ENCODE results near the gene INTS1.

Gene INTS1

DNA sequence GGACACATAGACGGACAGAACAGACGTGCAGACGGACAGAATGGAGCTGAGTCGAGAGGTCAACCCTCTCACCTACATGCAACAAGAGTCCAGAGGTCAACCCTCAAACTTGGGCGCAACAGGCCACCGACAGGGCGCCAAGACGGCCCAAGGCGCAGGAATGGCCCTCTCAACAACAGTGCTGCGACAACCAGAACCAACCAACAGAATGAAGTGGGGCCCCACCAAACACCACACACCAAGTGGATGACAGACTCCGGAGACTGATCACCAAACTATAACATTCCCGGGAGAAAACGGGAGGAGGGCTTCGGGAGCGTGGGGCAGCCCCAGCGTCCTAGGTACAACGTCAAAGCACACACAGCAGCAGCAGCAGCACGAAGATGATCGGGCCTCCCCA, 13.4 kb downstream of the INTS1 start:
- ChIA-PET CTCF (no interaction called here), POLR2A (no interaction called here)
- DNase-seq (ENCODE audit: extremely low spot score), result no peak
- TF ChIP-seq, protein P1, sequence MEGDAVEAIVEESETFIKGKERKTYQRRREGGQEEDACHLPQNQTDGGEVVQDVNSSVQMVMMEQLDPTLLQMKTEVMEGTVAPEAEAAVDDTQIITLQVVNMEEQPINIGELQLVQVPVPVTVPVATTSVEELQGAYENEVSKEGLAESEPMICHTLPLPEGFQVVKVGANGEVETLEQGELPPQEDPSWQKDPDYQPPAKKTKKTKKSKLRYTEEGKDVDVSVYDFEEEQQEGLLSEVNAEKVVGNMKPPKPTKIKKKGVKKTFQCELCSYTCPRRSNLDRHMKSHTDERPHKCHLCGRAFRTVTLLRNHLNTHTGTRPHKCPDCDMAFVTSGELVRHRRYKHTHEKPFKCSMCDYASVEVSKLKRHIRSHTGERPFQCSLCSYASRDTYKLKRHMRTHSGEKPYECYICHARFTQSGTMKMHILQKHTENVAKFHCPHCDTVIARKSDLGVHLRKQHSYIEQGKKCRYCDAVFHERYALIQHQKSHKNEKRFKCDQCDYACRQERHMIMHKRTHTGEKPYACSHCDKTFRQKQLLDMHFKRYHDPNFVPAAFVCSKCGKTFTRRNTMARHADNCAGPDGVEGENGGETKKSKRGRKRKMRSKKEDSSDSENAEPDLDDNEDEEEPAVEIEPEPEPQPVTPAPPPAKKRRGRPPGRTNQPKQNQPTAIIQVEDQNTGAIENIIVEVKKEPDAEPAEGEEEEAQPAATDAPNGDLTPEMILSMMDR (IDR thresholded peaks at IDR 0.05; ENCODE audit: control extremely low read depth, extremely low read depth, low read depth, missing control alignments), result no peak

- DNase-seq (ENCODE audit: extremely low spot score), result no peak
- POLR2A ChIA-PET, result interaction anchor here (0.6 kb wide), 1 partner anchor 46 kb away, joined by 5 read pairs; no protein-coding TSS in a partner anchor
- TF ChIP-seq, protein P1 (IDR thresholded peaks at IDR 0.05; ENCODE audit: control extremely low read depth, extremely low read depth, low read depth, missing control alignments), result no peak
- CTCF ChIA-PET, result interaction anchor here (1.8 kb wide), 1 partner anchor 15 kb away, joined by 4 read pairs; no protein-coding TSS in a partner anchor
Measured at GRCh38 chr7:1489336-1489735, 14.9 kb downstream of the INTS1 start.

DNA sequence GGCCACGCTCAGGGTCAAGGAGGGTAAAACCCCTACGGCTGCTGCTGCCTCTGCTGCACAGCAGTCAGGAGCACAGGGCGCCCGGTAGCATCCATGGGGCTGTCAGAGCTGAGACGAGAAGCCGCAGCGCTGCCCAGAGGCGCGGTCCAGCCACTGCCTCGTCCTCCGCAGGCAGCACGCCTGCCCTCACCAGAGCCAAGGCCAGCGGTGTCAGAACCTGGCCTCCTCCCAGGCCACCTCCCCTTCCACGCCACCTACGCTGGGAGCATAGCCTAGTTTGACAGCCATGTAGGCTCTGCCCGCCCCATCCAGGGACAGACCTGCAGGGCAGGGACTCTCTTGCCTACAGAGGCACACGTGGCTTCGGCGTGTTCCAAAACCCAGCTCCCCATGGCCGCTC, 16.2 kb downstream of the INTS1 start:
- no peak for DNase-seq (ENCODE audit: extremely low spot score)
- ChIA-PET CTCF (interaction anchor here (1.8 kb wide), 1 partner anchor 14 kb away, joined by 4 read pairs; no protein-coding TSS in a partner anchor), POLR2A (no interaction called here)
- TF ChIP-seq, protein P1 (IDR thresholded peaks at IDR 0.05; ENCODE audit: control extremely low read depth, extremely low read depth, low read depth, missing control alignments), result no peak

DNA sequence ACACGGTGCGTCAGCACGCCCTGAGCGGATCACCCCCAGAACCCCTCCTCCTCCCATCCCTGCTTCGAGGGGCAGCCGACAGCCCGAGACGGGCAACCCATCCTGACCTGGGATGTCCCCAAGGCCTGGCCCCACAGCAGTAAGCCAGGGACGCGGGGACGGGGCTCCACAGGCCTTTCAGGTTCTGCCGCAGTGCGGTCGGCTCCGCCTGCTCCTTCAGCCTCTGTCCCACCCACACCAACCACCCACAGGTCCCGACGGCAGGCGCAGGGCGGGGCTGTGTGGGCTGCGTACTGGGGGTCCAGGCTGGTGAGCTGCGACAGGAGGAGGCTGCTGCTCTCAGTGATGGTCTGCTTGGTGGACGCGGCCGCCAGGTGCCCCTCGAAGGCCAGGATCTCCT, 16.7 kb downstream of the INTS1 start:
- no peak for DNase-seq (ENCODE audit: extremely low spot score)
- TF ChIP-seq, protein P1 (IDR thresholded peaks at IDR 0.05; ENCODE audit: control extremely low read depth, extremely low read depth, low read depth, missing control alignments), result no peak
- ChIA-PET POLR2A (no interaction called here), CTCF (interaction anchor here (1.8 kb wide), 1 partner anchor 14 kb away, joined by 4 read pairs; no protein-coding TSS in a partner anchor)

DNA sequence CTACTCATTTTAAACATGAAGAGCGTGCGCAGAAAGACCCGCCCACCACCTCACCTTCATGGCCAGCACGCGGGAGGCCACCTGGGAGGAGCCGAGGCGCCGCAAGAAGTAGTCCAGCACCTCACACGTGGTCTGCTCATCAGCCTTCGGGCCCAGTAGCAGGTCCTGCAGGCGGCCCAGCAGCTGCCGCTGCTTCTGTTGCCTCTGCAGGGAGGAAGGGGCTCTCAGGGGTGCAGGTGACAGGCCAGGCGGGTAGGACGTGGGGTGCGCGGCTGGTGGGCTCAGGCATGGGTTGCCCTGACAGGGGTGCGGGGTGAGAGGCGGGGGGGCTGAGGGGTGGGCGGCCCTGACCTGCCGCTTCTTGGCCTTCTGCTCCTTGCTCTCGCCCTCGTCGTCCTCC, 17.6 kb downstream of the INTS1 start:
- ChIA-PET POLR2A (no interaction called here), CTCF (interaction anchor here (1.2 kb wide), 1 partner anchor 13 kb away, joined by 4 read pairs; no protein-coding TSS in a partner anchor)
- TF ChIP-seq, protein P1 (IDR thresholded peaks at IDR 0.05; ENCODE audit: control extremely low read depth, extremely low read depth, low read depth, missing control alignments), result no peak
- DNase-seq (ENCODE audit: extremely low spot score), result no peak

DNA sequence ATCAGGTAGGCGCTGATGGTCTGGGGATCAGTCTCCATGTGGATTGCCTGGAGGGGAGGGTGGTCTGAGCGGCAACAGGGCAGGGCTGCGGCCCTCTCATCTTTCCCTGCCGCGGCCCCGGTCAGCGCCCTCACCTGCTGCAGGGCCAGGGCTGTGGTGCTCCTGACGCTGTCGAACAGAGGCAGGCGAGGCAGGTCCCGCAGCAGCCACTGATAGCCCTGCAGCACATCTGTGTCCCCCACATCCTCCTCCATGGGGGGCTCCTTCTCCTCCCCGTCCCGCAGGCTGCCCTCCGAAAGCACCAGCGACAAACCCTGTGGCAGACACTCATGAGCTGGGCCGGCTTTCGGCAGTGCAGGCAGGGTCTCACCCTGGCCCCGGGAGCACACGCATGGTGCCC, 19.0 kb downstream of the INTS1 start:
- POLR2A ChIA-PET, result no interaction called here
- no peak for DNase-seq (ENCODE audit: extremely low spot score)
- TF ChIP-seq, protein P1 (IDR thresholded peaks at IDR 0.05; ENCODE audit: control extremely low read depth, extremely low read depth, low read depth, missing control alignments), result no peak
- CTCF ChIA-PET, result no interaction called here

Measured in GM10248 (cell line).